Superior temporal gyrus (tissue), 1 donor: ENCODE measurements around the gene PI4KB.
A peak's percentile ranks its signal among the peaks of the same experiment; 100 is the strongest.
"Not testable (repeated sequence)": the region's sequence is repeated elsewhere in the genome, so short reads cannot be mapped to it uniquely, and the experiment has no call there.

Source experiments
- DNase-seq: peaks from one replicate; pipeline ENCODE4 v3.0.0-alpha.2; 2016; ENCODE audit errors: extremely low spot score

Gene PI4KB

GRCh38 chr1:151327223-151327902 is at the start of gene PI4KB:
Gene PI4KB, minus strand, starts transcription at chr1:151327416. Its CDS starts 10,935 bp downstream, at chr1:151316481.
- peak; percentile 98 for DNase-seq

GRCh38 chr1:151373196-151373595 is 46.0 kb upstream of the PI4KB start:
- no peak for DNase-seq

GRCh38 chr1:151372058-151372934 is 45.1 kb upstream of the PI4KB start, which contains the start of gene SELENBP1:
Gene SELENBP1, minus strand, starts transcription at chr1:151372705. Its CDS starts 64 bp downstream, at chr1:151372641.
- DNase-seq, result peak; percentile 45

- DNase-seq, result peak; percentile 53
These were observed 44.3 kb upstream of the PI4KB start for GRCh38 chr1:151371370-151372057.

- no peak for DNase-seq
These were observed 43.1 kb upstream of the PI4KB start for GRCh38 chr1:151370211-151370911.

- DNase-seq, result no peak
These were observed 42.4 kb upstream of the PI4KB start for GRCh38 chr1:151369621-151370048.

- no peak for DNase-seq
These were observed 42.0 kb upstream of the PI4KB start for GRCh38 chr1:151369302-151369610.

GRCh38 chr1:151368393-151369301 is 41.4 kb upstream of the PI4KB start:
- DNase-seq, result no peak

GRCh38 chr1:151367658-151368392 is 40.6 kb upstream of the PI4KB start:
- no peak for DNase-seq

- no peak for DNase-seq
These were observed 37.8 kb upstream of the PI4KB start for GRCh38 chr1:151364996-151365395.

GRCh38 chr1:151362308-151363155 is 35.3 kb upstream of the PI4KB start:
- no peak for DNase-seq

GRCh38 chr1:151361883-151362282 is 34.7 kb upstream of the PI4KB start:
- DNase-seq, result no peak

- no peak for DNase-seq
These were observed 29.5 kb upstream of the PI4KB start for GRCh38 chr1:151356696-151357095.

GRCh38 chr1:151352021-151352718 is 25.0 kb upstream of the PI4KB start:
- no peak for DNase-seq

GRCh38 chr1:151350323-151350722 is 23.1 kb upstream of the PI4KB start:
- not testable (repeated sequence) for DNase-seq

- no peak for DNase-seq
These were observed 20.5 kb upstream of the PI4KB start for GRCh38 chr1:151347523-151348246.

GRCh38 chr1:151346769-151347522 is 19.7 kb upstream of the PI4KB start, which contains the start of gene RFX5:
Gene RFX5, minus strand, starts transcription at chr1:151347252. Its CDS starts 932 bp downstream, at chr1:151346320.
- DNase-seq, result peak; percentile 96
